Measurements from ENCODE around the gene TLNRD1.

The TLNRD1 gene

GRCh38 chr15:81029414-81030300 lies 28.9 kb downstream of the TLNRD1 start:
- peak; percentile 27 for DNase-seq

GRCh38 chr15:81030301-81030750 lies 29.6 kb downstream of the TLNRD1 start:
- no peak for DNase-seq

GRCh38 chr15:81031203-81031602 lies 30.5 kb downstream of the TLNRD1 start:
- DNase-seq, result no peak

GRCh38 chr15:81032355-81032754 lies 31.6 kb downstream of the TLNRD1 start:
- DNase-seq, result no peak

GRCh38 chr15:81032818-81033217 lies 32.1 kb downstream of the TLNRD1 start:
- DNase-seq, result no peak

- no peak for DNase-seq
Observed at GRCh38 chr15:81033508-81033907, 32.8 kb downstream of the TLNRD1 start.

- no peak for DNase-seq
Observed at GRCh38 chr15:81037952-81038743, 37.4 kb downstream of the TLNRD1 start.

- no peak for DNase-seq
Observed at GRCh38 chr15:81038975-81039607, 38.4 kb downstream of the TLNRD1 start.

GRCh38 chr15:81040757-81041156 lies 40.0 kb downstream of the TLNRD1 start:
- DNase-seq, result no peak

GRCh38 chr15:81043281-81043934 lies 42.7 kb downstream of the TLNRD1 start:
- no peak for DNase-seq

- no peak for DNase-seq
Observed at GRCh38 chr15:81043935-81044575, 43.3 kb downstream of the TLNRD1 start.

- no peak for DNase-seq
Observed at GRCh38 chr15:81046290-81046689, 45.6 kb downstream of the TLNRD1 start.

- DNase-seq, result no peak
Observed at GRCh38 chr15:81047928-81048327, 47.2 kb downstream of the TLNRD1 start.

- no peak for DNase-seq
Observed at GRCh38 chr15:81049835-81050234, 49.1 kb downstream of the TLNRD1 start.

GRCh38 chr15:81050259-81050658 lies 49.5 kb downstream of the TLNRD1 start:
- no peak for DNase-seq

GRCh38 chr15:81050805-81051204 lies 50.1 kb downstream of the TLNRD1 start:
- no peak for DNase-seq

GRCh38 chr15:81052046-81052445 lies 51.3 kb downstream of the TLNRD1 start:
- DNase-seq, result no peak

GRCh38 chr15:81053621-81054020 lies 52.9 kb downstream of the TLNRD1 start:
- no peak for DNase-seq

- peak; percentile 67 for DNase-seq
Observed at GRCh38 chr15:81054236-81054635, 53.5 kb downstream of the TLNRD1 start.
